NCI-H460 (cell line): Measurements from ENCODE around the gene TRIM17. TPM values are rescaled to one million over a fixed set of nuclear protein-coding genes. Genes with fewer than 3 reads are reported as not detected.

Experiments used
- DNase-seq: peaks from one replicate; pipeline ENCODE4 v3.0.0-alpha.2; 2016; ENCODE audit warnings: low read depth; ENCODE audit errors: extremely low read depth
- polyA plus RNA-seq: library from polyadenylated mRNA; depleted of rRNA; stranded (reverse); fragments of >200 nt; gene quantifications from 2 replicates; pipeline ENCODE4 v1.2.3, GENCODE V29; 2014; cell fraction: nucleus; rRNA removed
- total RNA-seq: library from RNA; depleted of rRNA; stranded (reverse); fragments of >200 nt; shearing (Covaris generic); gene quantifications from 2 replicates; pipeline ENCODE4 v1.2.3, GENCODE V29; 2014; rRNA removed

The TRIM17 gene, protein sequence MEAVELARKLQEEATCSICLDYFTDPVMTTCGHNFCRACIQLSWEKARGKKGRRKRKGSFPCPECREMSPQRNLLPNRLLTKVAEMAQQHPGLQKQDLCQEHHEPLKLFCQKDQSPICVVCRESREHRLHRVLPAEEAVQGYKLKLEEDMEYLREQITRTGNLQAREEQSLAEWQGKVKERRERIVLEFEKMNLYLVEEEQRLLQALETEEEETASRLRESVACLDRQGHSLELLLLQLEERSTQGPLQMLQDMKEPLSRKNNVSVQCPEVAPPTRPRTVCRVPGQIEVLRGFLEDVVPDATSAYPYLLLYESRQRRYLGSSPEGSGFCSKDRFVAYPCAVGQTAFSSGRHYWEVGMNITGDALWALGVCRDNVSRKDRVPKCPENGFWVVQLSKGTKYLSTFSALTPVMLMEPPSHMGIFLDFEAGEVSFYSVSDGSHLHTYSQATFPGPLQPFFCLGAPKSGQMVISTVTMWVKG
- not detected in 2 replicates for total RNA-seq
- 0.31 TPM in 1 of 2 replicates, not detected in the other for polyA plus RNA-seq

DNA sequence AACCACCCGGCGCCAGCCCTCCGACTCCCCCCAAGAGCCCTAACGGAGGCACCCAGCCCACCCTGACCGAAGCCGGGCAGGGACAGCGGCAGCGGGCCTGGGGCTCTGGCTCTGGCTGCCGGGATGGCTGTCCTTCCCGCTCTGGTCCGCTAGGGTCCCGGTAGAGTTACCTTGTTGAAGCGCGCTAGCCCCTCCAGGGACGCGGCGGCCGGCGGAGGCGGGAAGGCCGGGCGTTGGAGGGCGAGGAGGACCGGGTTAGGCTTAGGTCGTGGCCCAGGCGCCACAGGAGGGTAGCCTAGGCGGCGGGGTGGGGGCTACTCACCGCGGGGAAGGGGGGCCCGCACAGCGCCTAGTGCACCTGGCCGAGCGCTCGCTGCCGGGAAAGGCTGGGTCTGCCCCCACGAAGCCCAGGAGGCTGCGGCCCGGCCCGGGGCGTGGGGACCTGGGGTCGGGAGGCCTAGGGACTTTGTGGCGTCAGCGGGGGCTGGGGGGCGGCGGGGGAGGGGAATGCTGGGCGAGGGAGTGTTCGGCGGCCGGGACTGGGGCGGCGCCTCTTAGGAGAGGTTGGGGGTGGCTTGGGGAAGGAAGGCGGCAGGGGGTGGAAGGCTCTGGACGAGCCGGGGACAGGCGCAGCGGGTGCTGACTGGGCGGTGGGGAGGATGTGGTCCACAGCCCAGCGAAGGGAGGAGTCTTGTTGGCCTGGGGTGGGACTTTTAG is at the start of gene TRIM17:
Gene TRIM17, minus strand, starts transcription at position 645 of the 717 bp plus-strand sequence. CDS start 1,789 bp downstream, outside the sequence.
- DNase-seq = no peak

DNA sequence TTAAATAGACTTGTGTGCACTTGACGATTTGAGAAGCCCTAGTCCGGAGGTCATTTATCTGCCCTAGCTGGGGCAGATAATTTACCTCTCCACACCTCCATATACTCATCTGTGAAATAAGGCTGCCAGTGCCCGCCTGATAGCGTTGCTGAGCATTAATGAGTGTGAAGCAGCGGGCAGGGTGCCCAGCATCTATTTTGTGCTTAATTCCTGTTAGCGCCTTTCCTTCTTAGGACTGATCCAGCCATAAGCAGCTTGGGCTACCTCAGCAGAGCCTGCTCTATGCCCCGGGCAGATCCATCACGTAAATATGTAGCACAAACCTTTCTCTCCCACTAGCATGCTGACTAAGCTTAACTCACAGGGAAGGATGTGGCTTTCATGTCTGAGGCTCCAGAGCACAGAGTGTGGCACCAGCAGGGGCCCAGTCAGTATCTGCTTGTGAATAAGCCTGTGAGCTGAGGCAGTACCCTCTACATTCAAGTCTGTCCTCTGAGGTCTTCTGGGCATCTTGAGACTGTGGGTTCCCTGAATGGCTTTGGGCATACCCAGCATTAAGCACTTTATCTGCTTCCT is 49.0 kb upstream of the TRIM17 start:
- no peak for DNase-seq

DNA sequence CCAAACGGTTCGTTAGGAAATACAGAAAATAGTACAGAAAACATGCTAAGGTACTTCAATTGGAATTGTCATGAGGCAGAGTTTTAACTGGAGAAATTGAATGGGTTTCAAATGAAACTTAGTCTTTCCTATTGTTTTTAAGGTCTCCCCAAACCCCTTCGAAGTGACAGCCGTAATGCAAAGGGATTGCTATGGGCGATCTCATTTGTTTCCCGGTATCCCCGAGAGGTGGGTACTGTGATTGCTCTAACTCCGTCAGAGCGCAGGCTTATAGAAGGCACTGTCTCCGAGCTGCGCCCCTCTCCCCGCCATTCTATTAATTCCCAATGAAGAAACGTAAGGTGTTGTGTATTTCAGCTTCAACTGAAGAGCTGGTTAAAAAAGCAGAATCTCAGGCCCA is 48.5 kb upstream of the TRIM17 start:
- DNase-seq = no peak

DNA sequence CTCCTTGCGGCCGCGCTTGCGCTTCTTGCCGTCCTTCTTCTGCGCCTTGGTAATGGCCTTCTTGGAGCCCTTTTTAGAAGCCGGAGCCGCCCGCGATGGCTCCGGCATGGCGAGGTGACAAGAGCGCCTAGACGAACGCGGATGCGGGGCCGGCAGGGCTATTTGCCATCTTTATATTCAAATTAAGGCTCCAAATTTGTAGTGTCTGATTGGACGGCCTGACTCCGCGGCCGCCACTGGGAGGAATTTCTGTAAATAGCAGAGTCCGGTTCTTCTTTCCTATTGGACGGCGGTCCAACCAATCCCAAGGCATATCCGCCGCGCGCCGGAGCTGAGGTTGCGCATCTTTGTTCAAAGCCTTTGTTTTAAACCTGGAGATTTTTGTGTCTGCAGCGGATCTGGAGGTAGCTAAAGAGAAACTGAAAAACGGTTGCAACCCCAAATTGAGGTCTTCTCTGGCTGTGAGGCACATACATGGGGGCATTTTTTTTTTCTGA is 47.9 kb upstream of the TRIM17 start:
- DNase-seq = no peak

DNA sequence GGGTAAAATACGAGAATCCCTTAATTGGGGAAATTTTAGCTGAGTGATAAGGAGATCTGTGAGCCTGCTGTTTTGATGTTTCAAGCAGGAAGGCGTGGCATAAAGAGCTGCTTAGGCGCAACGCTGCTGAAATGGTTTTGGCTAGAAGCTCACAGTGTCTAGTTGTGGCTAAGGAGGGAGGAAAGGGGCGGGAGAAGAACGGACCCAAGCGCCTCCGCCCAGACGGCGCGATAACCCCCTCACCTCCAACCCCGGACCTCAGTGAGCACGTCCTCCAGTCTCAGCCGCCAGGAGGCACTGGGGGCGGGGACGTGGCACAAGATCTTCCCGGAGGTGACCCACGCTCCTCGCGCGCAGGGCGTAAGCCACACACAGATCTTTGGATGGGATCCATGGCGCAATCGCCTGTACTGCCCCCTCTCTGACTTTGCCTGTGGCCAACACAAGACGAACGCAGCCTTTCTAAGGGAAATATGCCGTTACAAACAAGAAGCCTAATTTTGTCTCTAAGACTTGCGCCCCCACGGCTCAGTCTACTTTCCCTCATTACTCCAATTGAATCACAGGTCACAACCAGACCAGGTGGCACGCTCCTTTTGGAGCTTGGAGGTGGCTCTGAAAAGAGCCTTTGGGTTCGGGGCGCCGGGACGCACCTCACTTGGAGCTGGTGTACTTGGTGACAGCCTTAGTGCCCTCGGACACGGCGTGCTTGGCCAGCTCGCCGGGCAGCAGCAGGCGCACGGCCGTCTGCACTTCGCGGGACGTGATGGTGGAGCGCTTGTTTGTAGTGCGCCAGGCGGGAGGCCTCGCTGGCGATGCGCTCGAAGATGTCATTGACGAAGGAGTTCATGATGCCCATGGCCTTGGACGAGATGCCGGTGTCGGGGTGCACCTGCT is 47.1 kb upstream of the TRIM17 start:
- peak; percentile 48 for DNase-seq

DNA sequence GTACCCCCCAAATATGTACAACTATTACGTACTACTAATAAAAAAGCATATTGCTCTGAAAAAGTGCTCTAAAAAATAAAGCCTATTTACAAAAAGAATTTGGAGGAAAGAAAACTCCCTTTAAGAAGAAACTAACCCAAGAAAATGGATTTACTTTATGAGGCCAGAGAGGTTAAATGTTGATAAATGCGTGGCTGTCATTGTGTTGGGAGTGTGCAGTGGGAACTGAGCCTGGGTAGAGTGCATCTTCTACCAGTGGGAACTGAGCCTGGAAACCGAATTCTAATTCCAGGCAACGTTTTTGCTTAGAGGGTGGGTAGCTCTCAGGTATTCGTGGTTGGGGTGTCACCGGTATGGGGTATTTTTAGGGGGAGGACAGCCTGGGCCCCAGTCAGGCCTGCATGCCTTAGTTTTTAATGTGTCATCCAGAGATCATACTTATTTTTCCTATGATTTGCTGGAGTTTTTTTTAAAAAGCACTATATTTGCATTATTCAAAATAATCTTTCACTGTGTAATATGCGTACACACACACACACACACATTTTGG is 46.4 kb upstream of the TRIM17 start:
- no peak for DNase-seq

DNA sequence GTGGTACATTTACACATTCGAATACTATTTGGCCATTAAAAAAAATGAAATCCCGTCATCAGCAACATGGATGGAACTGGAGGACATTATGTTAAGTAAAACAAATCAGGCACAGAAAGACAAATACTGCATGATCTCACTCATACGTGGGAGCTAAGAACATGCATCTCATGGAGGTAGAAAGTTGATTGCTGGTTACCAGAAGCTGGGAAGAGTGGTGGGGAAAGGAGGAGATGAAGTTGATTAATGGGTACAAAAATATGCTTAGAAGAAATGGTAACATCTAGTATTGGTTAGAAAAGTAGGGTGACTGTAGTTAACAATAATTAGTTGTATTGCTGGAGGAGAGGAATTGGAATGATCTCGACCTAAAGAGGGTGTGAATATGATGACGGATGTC is 45.9 kb upstream of the TRIM17 start:
- no peak for DNase-seq

DNA sequence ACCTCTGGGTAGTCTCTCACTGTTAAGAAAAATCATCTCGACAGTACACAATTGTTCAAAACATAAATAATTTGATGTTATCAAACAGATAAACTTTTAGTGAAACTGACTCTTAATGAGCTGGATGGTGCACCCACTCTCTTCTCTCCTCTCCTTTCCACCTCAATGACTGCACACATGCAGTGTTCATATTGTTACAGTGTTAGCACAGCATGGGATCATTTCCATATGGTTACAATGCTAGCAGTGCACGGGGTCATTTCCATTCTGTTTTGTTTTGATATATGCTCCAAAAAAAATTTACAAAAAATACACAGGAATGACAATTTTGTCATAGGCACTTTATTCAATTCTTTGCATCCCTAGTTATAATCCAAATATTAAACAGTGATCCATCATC is 44.2 kb upstream of the TRIM17 start:
- no peak for DNase-seq

DNA sequence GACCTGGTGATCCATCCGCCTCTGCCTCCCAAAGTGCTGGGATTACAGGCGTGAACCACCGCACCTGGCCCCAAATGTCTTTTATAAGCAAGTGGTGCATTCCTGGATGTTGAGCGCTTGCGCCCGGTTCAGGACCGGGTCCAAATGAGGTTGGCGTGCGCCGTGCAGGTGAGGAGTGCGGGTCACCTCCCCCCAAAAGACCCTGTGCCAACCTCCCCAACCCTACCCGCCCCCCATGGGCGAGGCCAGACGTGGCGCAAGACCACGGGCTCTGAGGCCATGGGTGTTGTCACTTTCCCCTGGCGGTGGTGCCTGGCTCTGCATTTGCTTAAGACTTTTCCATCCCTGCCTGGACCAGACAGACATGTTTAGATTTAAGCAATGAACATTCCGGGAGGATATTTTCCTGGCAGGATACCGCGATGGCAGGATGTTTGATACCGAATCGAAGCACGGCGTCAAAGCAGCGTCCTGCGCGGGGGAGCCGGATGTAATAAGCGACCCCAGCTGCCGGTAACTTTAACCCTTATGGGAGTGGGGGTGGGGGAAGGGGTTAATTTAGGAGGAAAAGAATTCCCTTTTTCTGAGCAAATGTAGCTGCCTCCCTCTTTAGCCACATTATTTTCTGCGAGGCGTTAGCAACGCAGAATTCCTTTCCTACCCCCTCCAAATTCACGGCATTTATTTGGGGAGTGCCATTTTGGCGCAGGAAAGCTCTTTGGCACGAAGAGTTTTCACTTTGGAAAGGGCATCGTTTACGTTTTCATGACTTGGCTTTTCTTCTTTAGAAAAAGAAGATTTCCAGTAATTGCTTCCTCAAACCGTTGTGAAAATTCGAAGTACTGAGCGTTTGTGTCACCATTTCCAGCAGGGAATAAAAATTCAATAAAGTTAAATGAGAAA is 42.7 kb upstream of the TRIM17 start:
- DNase-seq = peak; percentile 85

DNA sequence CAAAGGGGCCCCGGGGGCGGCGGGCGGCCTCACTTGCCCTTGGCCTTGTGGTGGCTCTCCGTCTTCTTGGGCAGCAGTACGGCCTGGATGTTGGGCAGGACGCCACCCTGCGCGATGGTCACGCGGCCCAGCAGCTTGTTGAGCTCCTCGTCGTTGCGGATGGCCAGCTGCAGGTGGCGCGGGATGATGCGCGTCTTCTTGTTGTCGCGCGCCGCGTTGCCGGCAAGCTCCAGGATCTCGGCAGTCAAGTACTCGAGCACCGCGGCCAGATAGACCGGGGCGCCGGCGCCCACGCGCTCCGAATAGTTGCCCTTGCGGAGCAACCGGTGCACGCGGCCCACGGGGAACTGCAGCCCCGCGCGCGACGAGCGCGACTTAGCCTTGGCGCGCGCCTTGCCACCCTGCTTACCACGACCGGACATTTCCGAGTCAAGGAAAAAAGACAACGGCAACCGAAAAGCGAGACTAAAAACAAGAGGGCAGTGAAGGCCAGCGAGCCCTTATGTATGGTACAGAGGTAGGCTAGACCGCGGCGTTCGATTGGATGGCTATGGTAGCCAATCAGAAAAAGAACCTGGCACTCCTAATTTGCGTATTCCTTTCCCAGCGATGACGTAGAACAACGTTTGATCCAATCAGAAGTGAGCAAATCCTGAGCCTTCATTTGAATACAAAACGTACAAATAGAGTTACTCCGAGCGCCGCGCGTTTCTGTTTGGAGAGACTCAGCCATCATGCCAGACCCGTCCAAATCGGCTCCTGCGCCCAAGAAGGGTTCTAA is 40.9 kb upstream of the TRIM17 start:
- DNase-seq = peak; percentile 100

DNA sequence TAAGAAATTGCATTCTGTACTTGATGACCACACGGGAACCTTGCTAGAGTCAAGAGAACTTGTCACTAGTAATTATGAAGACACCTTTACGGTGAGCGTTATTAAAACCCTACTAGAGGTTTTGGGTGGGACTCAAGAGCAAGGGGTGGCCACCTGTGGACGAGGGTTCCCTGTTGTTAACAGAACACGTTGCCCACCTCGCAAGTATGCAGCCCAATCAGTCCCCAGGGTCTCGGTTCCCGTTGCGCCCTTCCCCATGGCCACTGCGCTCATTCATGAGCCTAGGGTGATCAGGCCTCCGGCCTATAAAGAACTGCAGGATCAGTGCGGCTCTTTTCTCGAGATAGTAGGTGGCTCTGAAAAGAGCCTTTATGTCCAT is 40.3 kb upstream of the TRIM17 start:
- DNase-seq = peak; percentile 30

DNA sequence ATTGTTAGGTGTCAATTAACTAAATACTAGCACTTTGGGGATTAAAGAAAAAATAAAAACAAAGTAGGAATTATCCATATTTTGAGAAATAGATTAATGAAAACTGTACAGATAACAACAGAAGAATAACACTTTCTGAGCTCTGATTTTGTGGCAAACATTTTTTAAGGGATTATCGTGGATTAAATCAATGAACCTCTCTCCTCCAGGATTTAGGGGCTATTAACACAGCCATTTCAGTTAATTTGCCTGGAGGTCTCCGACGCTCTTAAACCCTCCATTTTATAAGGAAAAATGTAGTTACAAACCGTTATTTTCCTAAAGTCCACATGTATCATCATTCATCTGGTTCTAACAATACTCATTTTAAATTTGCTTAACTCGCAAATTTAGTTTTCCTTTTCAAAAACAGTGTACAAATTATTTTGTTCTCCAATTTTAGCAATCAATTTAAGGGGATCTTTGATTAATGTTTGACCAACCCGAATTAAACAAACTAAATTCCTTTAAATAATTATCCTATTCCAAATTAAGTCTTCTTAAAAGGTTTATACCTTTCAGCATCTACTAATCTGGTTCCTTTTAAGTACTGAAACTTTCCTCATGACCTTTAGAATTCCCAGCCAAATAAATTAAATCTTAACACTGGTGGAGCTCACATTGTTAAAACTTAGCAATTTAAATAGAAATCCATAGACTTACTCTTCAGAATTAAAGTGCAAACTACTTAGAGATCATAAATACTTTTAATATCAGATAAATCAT is 39.8 kb upstream of the TRIM17 start:
- no peak for DNase-seq

DNA sequence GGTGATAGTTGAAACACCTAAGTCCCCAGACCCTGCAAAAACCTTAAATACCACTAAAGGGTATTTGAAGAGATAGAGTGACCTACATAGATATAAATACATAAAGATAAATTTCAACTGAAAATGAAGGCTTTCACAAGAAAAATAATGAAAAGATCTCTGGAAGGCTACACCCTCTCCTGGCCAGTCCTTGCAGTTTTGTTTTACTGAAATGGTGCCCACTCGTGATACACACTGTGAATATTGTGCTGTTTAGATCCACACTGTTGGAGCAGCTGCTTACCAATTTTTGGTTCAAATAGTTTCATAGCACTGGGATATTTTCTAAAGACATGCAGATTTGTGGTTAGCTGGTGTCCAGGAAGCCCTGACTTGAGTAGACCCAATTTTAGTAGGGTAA is 39.1 kb upstream of the TRIM17 start:
- DNase-seq = no peak

DNA sequence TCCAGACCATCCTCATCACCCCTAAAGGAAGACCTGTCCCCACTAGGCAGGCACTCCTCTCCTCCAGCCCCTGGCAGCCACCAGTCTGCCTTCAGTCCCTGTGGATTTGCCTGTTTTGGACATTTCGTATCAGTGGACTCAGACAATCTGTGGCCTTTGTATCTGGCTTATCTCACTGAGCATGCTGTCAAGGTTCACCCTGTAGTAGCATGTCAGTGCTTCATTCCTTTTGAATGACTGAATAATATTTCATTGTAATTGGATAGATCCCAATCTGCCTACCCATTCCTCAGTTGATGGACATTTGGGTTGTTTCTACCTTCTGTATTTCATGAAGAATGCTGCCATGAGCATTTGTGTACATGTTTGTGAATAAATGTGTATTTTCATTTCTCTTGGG is 37.6 kb upstream of the TRIM17 start:
- DNase-seq = no peak

DNA sequence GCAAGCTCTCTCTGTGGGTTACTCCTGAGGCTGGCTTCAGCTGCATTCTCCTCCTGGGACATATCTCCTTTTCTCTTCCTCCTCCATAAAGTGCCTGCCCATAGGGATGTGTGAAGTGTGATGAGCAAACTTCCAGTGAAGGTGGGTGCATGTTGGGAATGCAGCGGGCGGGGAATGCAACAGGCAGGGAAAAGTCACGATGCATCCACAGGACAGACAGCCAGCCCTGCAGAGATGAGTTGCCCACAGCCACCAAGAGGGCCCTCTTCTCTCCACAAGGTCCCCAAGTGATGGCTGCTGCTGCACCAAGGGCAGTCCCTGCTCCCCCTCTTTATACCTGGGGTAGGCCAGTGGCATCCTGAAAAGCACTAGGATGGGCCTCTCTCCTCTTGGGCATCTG is 37.0 kb upstream of the TRIM17 start:
- DNase-seq = no peak

DNA sequence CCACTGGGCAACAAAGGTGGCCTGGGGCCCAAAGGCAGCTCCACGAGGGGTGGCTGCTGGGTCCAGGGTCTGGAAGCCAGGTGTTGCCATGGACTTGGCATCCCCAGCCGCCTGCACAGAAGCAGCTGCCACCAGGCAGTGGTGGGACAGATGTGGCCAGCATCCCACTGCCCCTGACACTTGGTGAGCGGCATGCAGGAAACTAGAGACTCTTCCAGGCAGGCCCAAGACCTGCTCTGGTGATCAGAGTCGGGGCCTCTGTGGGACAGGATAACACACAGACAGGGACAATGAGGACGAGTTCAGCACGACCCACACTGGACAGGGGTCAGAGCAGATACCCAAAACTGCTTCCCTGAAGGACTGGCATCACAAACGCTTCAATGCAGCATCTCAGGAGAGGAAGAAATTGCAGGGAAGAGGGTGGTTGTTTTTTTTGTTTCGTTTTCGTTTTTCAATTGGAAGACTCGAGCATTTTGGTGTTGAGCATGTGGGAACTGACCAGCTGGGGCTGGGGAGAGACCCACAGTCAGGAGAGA is 36.4 kb upstream of the TRIM17 start:
- no peak for DNase-seq
